ENCODE results near the gene PRKCB. TPM values are rescaled to one million over a fixed set of nuclear protein-coding genes. Genes with fewer than 3 reads are reported as not detected.
A peak's percentile ranks its signal among the peaks of the same experiment; 100 is the strongest.

PRKCB gene
- total RNA-seq, 3 donors from 2014 or later, result 41.4 to 66.8 (median 63.3) TPM

- peaks cover 63% of the 10 kb centered on the region for H3K27me3 Mint-ChIP-seq (ENCODE audit: low read depth)
- ATAC-seq, result peak; percentile 57 to 70
Measured at GRCh38 chr16:24255456-24256371, 419.9 kb downstream of the PRKCB start, which contains the start of gene CACNG3. Gene CACNG3, plus strand, starts transcription at chr16:24256335. Its CDS starts 420 bp downstream, at chr16:24256755.

DNA sequence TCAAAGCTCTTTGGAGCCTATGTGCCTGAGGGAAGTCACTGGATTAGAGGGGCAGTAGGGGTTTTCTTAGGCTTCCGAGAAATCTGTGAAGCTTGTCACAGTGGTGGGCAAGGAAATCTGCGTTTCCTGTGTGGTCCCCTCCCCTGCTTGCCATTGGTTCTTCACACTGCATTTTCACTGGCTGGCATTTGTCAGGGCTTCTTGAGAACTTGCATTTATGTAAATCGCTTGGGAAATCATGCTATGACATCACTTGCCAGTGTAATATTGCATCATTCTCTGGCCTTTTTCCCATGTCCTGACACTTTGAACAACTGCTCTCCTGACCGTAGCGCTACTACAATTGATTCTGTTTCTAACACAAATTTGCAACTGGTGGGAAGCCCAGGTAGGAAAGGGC, 422.2 kb downstream of the PRKCB start:
- ATAC-seq, result no peak
- H3K4me3 Mint-ChIP-seq, result no peak overlapping the region
- DNase-seq, result no peak
- peaks cover 77% of the 10 kb centered on the region for H3K27me3 Mint-ChIP-seq (ENCODE audit: low read depth)
- H3K9me3 Mint-ChIP-seq, result no peaks in the 10 kb centered on the region
- H3K4me1 Mint-ChIP-seq (ENCODE audit: low read depth), result no peaks in the 10 kb centered on the region
- H3K36me3 Mint-ChIP-seq (ENCODE audit: insufficient read depth), result no peaks in the 10 kb centered on the region

More at GRCh38 chr16:24255456-24256371, 419.9 kb downstream of the PRKCB start, which contains the start of gene CACNG3:
- Mint-ChIP-seq H3K4me3 (no peak within 1 kb of the TSS), H3K4me1 (ENCODE audit: low read depth) (peaks cover 2% of the 10 kb centered on the region), H3K9me3 (no peaks in the 10 kb centered on the region), H3K36me3 (ENCODE audit: insufficient read depth) (no peaks in the 10 kb centered on the region)
- DNase-seq, result peak; percentile 7

DNA sequence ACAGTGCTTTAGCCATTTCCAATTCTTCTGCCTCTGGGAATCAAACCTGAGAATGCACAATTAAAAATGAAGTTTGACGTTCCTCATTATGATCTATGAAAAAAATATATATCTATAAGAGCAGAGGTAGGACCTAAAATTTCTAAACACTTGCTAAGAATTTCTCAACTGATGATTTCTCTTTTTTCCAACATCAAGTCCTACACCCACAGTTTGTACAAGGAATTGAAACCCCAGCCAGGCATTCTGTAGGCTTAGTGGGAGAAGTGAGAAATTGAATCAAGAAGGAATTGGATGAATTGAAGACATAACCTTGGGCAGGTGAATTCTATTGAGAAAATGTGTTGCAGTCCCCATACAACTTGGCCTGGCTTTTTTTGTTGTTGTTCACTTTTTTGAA, 423.0 kb downstream of the PRKCB start:
- ATAC-seq (no peak), DNase-seq (no peak)
- Mint-ChIP-seq H3K36me3 (ENCODE audit: insufficient read depth) (no peaks in the 10 kb centered on the region), H3K4me1 (ENCODE audit: low read depth) (no peaks in the 10 kb centered on the region), H3K9me3 (no peaks in the 10 kb centered on the region), H3K27me3 (ENCODE audit: low read depth) (peaks cover 72% of the 10 kb centered on the region), H3K4me3 (no peak overlapping the region)

GRCh38 chr16:24262816-24263215, 427.0 kb downstream of the PRKCB start:
- ATAC-seq, result no peak
- Mint-ChIP-seq H3K27me3 (ENCODE audit: low read depth) (peaks cover 43% of the 10 kb centered on the region), H3K4me3 (no peak overlapping the region), H3K4me1 (ENCODE audit: low read depth) (no peaks in the 10 kb centered on the region), H3K36me3 (ENCODE audit: insufficient read depth) (no peaks in the 10 kb centered on the region), H3K9me3 (no peaks in the 10 kb centered on the region)
- DNase-seq, result no peak

Other genes with a start within 250 kb of the PRKCB start
- 100 to 1,000 TPM; 196 to 225 (median 220) TPM for gene NDUFAB1, start 239.7 kb upstream of the PRKCB start, total RNA-seq
- 10 to 100 TPM; 22.1 to 27.3 (median 22.9) TPM for gene PALB2, start 194.7 kb upstream of the PRKCB start, total RNA-seq
- 10 to 100 TPM; 80.1 to 99.5 (median 94.7) TPM for gene DCTN5, start 194.5 kb upstream of the PRKCB start, total RNA-seq
- 1 to 10 TPM; 1.3 to 1.8 (median 1.5) TPM for gene PLK1, start 157.1 kb upstream of the PRKCB start, total RNA-seq
- under 1 TPM in 1 of 3 donors, not detected in 2; 0.08 TPM for gene ERN2, start 122.8 kb upstream of the PRKCB start, total RNA-seq
- gene CHP2, start 81.0 kb upstream of the PRKCB start, total RNA-seq, result not detected

All from activated T-cell treated with anti-CD3 and anti-CD28 coated beads, Interleukin-2, amount 50 U/mL, for 4 hours (primary cell).